ENCODE results near the gene ADAMTSL1.

DNA sequence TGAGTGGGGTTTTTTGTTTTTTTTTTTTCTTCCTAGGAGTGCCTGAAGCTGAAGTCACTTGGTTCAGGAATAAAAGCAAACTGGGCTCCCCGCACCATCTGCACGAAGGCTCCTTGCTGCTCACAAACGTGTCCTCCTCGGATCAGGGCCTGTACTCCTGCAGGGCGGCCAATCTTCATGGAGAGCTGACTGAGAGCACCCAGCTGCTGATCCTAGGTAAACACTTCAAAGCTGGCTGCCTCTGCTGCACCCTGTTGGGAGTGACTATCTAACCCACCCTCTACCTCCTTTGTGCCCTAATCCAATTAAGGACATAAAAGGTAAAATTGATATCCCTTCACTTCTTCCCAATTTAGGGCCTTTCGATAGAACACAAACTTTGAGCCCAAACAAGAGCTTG is 352.3 kb downstream of the ADAMTSL1 start:
- TF ChIP-seq, protein P1, sequence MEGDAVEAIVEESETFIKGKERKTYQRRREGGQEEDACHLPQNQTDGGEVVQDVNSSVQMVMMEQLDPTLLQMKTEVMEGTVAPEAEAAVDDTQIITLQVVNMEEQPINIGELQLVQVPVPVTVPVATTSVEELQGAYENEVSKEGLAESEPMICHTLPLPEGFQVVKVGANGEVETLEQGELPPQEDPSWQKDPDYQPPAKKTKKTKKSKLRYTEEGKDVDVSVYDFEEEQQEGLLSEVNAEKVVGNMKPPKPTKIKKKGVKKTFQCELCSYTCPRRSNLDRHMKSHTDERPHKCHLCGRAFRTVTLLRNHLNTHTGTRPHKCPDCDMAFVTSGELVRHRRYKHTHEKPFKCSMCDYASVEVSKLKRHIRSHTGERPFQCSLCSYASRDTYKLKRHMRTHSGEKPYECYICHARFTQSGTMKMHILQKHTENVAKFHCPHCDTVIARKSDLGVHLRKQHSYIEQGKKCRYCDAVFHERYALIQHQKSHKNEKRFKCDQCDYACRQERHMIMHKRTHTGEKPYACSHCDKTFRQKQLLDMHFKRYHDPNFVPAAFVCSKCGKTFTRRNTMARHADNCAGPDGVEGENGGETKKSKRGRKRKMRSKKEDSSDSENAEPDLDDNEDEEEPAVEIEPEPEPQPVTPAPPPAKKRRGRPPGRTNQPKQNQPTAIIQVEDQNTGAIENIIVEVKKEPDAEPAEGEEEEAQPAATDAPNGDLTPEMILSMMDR (IDR thresholded peaks at IDR 0.05; ENCODE audit: insufficient read depth, low read length): no peak
- TF ChIP-seq POLR2AphosphoS5 (IDR thresholded peaks at IDR 0.05; ENCODE audit: low read depth): no peak

Data from HL-60 (cell line).